COLO668 (cell line): Measurements from ENCODE around the gene CNTNAP5.

Experiments
- DNase-seq: peaks from one replicate; lab custom pipeline; 2025; ENCODE audit not compliant: unreplicated experiment; lab: John Stamatoyannopoulos, UW

Gene CNTNAP5

DNA sequence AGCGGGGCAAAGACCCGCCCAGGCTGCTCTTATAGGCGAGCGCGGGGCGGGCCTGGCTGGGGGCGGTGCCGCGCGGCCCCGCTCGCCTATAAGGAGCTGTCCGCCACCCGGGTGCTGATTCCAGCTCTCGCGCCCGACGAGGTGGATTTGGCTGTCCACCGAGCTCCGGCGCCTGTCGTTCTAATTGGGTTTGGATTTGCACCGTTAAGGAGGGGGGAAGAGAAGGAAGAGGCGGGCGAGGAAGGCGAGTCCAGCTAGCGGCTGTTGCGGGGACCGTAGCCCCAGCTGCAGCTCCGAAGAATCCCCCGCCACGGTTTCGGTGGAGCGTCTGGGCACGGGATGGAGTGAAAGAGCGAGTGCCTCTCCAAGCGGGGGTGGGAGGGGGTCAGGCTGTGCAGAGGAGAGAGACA lies at the start of gene CNTNAP5:
Gene CNTNAP5, plus strand, starts transcription at position 117 of the 410 bp plus-strand sequence. CDS start 364 bp downstream, outside the sequence.
- DNase-seq = peak; percentile 79

GRCh38 chr2:123976054-123976648 lies 48.9 kb upstream of the CNTNAP5 start:
- DNase-seq = no peak

GRCh38 chr2:123993728-123994323 lies 31.3 kb upstream of the CNTNAP5 start:
- DNase-seq = peak; percentile 44

- DNase-seq = no peak
Measured at GRCh38 chr2:123999681-124000080, 25.4 kb upstream of the CNTNAP5 start.

GRCh38 chr2:124001696-124002430 lies 23.2 kb upstream of the CNTNAP5 start:
- DNase-seq = no peak

GRCh38 chr2:124018890-124019289 lies 6.2 kb upstream of the CNTNAP5 start:
- DNase-seq = no peak

GRCh38 chr2:124024561-124025170 lies 421 bp upstream of the CNTNAP5 start:
- peak; percentile 31 for DNase-seq

GRCh38 chr2:124025891-124026434 lies 876 bp downstream of the CNTNAP5 start:
- DNase-seq = peak; percentile 27

DNA sequence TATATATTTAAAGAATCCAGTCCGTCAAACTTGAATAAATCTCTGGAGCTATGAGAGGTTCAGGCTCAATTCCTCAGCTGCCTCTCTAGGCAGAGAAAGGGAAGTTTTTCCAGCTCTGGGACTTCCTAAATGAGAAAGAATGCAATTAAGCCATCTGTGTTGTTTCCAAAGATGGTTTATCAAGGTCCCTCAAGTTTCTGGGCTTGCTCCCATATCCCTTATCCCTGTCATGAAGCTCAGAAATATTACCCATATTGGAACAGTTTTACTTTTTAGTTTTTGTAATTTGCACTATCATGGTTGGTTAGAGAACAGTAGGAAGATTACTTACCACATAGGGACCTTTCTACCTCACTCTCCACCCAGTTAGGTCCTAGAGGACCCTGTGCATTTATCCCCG lies 1.4 kb downstream of the CNTNAP5 start:
- no peak for DNase-seq

DNA sequence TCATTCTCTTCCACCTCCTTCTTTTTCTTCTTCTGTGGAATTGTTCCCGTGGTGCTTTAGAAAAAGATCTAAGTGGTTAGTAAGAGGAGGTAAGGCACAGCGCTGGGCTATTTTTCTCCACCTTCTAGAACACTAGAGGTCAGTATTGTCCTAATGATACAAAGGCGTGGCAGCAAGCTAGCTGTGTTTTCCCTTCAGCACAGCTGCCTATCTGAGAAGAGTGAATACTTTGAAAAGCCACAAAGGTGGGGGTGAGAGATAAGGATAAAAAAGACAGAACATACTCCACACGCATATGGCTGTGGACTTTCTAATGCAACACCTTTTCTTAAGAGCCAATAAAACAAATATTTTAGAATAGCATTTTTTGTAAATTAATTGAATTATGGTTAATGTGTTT lies 2.1 kb downstream of the CNTNAP5 start:
- DNase-seq = peak; percentile 61

- no peak for DNase-seq
Measured at GRCh38 chr2:124032799-124033198, 7.7 kb downstream of the CNTNAP5 start.

GRCh38 chr2:124034265-124034664 lies 9.2 kb downstream of the CNTNAP5 start:
- DNase-seq = peak; percentile 34

GRCh38 chr2:124035001-124035400 lies 9.9 kb downstream of the CNTNAP5 start:
- no peak for DNase-seq

DNA sequence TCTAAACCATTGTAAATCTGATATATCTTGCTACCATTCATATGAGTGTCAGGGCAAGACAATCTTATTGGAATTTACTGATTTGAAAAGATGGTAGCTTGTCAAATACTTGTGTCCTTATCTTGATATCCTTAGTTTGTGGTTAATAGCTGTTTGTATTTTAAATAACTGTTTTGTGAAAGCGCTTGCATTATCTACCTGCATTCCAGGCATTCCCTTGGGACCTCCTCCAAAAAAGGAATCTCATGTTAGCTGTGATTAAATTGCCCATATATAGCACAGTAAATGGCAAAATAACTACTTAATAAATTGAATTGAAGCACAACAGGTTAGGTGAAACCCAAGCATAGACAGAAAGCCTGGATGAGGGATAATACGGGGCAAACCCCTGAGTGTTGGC lies 13.9 kb downstream of the CNTNAP5 start:
- no peak for DNase-seq

GRCh38 chr2:124039762-124040291 lies 14.7 kb downstream of the CNTNAP5 start:
- peak; percentile 23 for DNase-seq

DNA sequence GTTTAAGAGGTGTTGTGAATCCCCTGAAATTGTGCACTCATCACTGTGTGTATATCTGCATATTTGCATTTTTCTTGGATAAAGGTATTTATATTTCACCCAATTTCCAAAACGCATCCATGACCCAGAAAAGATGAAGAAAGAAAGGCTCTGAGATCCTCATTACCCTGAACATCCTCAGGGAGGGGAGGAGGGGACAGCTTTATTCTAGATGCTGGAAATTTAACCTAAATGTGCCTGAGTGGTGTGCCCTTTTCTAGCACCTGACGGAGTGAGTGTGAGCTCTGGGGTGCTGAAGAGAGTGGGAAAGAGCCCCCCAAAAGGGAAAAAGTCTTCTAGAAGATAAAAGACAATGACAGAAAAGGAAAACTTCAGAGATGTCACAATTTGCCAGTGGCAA lies 20.8 kb downstream of the CNTNAP5 start:
- DNase-seq = no peak

GRCh38 chr2:124046332-124046731 lies 21.2 kb downstream of the CNTNAP5 start:
- DNase-seq = no peak

GRCh38 chr2:124048102-124048501 lies 23.0 kb downstream of the CNTNAP5 start:
- no peak for DNase-seq

DNA sequence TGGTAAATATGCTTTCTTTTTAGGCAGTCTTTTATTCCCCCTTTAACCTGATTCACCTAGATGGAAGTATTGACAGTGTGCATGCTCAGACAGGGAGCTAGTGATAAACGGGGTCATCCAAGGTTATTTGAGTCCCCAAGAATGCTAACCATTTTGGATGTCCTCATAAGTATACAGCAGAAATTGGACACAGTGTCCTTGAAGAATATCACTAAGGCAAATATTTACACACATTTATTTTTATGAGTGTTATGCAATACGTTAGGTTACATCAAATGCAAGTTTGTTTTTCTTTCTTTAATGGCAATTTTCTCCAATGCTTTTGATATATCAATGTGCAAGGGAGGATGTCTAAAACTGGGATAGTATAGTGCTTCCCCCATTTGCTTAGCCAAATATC lies 23.6 kb downstream of the CNTNAP5 start:
- DNase-seq = no peak

DNA sequence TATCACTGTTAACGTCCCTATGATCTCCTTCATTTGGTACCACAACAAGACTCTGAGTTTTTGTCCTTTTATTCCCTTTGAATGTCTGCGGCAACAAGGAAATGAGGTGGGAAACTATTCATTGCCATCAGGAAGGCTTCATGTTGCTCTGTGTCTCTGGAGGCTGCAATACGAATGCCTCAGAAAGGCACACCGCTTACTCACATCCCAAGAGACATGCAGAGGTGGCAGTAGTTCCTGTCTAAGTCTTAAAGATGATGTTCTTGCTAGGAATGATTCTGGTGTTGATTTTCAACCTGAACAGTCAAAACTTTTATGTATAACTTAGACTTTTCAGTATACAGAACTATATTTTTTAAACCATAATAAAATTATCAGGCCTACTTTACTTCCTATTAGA lies 24.0 kb downstream of the CNTNAP5 start:
- no peak for DNase-seq

DNA sequence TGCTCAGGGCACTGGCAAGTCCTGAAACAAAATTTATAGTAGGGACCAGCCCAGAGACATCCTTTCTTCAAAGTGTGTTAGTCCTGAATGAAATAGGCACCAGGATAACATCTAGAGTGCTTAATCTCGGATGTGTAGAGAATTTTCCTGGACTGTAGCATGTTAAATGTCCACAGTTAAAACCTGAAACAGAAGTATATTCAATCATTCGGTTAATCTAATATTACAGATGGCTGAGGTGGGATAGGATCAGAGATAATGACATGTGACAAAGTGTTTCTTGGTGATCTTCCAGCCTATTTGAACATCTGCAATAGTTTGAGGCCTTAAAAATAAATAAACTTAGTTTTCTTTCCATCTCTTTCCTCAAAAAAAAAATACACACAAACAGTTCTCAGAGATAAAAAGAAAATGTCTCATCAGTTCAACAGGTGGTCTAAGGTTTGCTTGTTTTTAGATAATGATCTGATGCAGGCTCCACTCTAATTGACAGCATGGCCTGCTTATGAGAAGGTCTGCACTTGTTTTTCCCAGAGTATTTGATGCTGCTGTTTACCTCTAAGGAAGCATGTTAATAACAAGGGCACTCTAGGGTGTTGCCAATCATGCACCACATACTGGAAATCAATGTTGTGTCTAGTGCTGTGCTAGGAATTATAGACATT lies 25.9 kb downstream of the CNTNAP5 start:
- no peak for DNase-seq
